HepG2 (cell line): ENCODE results near the gene SLC4A2. TPM values are rescaled to one million over a fixed set of nuclear protein-coding genes. Genes with fewer than 3 reads are reported as not detected.

Source experiments
- ATF7 ChIP-seq, 2 experiments: fragments of 450-650 bp in 1 of 2; sonication (generic) in 1 of 2; formaldehyde crosslinking in 1 of 2; IDR thresholded peaks; 2 replicates each; pipeline versions ENCODE4 v1.4.0 to v1.6.1; 2016 to 2020; ENCODE audit warnings: antibody characterized with exemption in 1 of 2, mild to moderate bottlenecking in 1 of 2, missing genetic modification reagents in 1 of 2
- CC2D1A ChIP-seq: sonication (generic); formaldehyde crosslinking; IDR thresholded peaks from 2 replicates; pipeline ENCODE4 v1.8.1; 2023; ENCODE audit warnings: mild to moderate bottlenecking, missing genetic modification reagents
- CEBPB ChIP-seq: IDR thresholded peaks from 2 replicates; pipeline ENCODE4 v1.6.1; 2011; ENCODE audit warnings: low read depth, low read length, improper control_type of control experiment, borderline replicate concordance
- ETV6 ChIP-seq: sonication (generic); formaldehyde crosslinking; conservative IDR thresholded peaks from 2 replicates; pipeline ENCODE4 v1.4.0; 2020; ENCODE audit warnings: missing genetic modification reagents
- HOXA9 ChIP-seq: sonication (generic); formaldehyde crosslinking; IDR thresholded peaks from 2 replicates; pipeline ENCODE4 v1.8.1; 2022; ENCODE audit warnings: missing genetic modification reagents, mild to moderate bottlenecking, moderate library complexity, borderline replicate concordance
- KDM2A ChIP-seq: sonication (generic); formaldehyde crosslinking; IDR thresholded peaks from 2 replicates; pipeline ENCODE4 v1.4.0; 2020; ENCODE audit warnings: low read depth, missing genetic modification reagents, borderline replicate concordance
- LCORL ChIP-seq, 2 experiments: fragments of 450-650 bp in 1 of 2; sonication (generic) in 1 of 2; formaldehyde crosslinking in 1 of 2; IDR thresholded peaks; 2 replicates each; pipeline versions ENCODE4 v1.5.0 to v1.6.1; 2017 to 2020; ENCODE audit warnings: antibody characterized with exemption in 1 of 2, missing genetic modification reagents in 1 of 2
- NFIB ChIP-seq: sonication (generic); formaldehyde crosslinking; IDR thresholded peaks from 2 replicates; pipeline ENCODE4 v1.9.0; 2021; ENCODE audit warnings: missing genetic modification reagents, mild to moderate bottlenecking, borderline replicate concordance
- SMARCC2 ChIP-seq: fragments of 450-650 bp; IDR thresholded peaks from 2 replicates; pipeline ENCODE4 v1.6.1; 2017; ENCODE audit warnings: antibody characterized with exemption, mild to moderate bottlenecking
- STAT6 ChIP-seq: sonication (generic); formaldehyde crosslinking; IDR thresholded peaks from 2 replicates; pipeline ENCODE4 v1.4.0; 2020; ENCODE audit warnings: missing genetic modification reagents, mild to moderate bottlenecking, borderline replicate concordance
- TCF12 ChIP-seq, 2 experiments: fragments of 450-650 bp in 1 of 2; sonication (generic) in 1 of 2; formaldehyde crosslinking in 1 of 2; IDR thresholded peaks; 2 replicates each; pipeline versions ENCODE4 v1.6.1 to v1.8.0; 2017 to 2022; ENCODE audit warnings: antibody characterized with exemption in 1 of 2, mild to moderate bottlenecking in 1 of 2, missing genetic modification reagents in 1 of 2, moderate library complexity in 1 of 2
- TEAD2 ChIP-seq: sonication (generic); formaldehyde crosslinking; IDR thresholded peaks from 2 replicates; pipeline ENCODE4 v1.9.0; 2021; ENCODE audit warnings: missing genetic modification reagents
- TFAP4 ChIP-seq: sonication (generic); IDR thresholded peaks from 2 replicates; pipeline ENCODE4 v1.6.1; 2016; ENCODE audit warnings: low read depth, borderline replicate concordance
- ZFAT ChIP-seq: sonication (generic); formaldehyde crosslinking; conservative IDR thresholded peaks from 2 replicates; pipeline ENCODE4 v1.8.1; 2023; ENCODE audit warnings: missing genetic modification reagents, inconsistent platforms
- ZNF17 ChIP-seq: sonication (generic); formaldehyde crosslinking; IDR thresholded peaks from 2 replicates; pipeline ENCODE4 v1.5.0; 2020; ENCODE audit warnings: mild to moderate bottlenecking, missing genetic modification reagents
- ZNF646 ChIP-seq: sonication (generic); formaldehyde crosslinking; IDR thresholded peaks from 2 replicates; pipeline ENCODE4 v1.9.0; 2021; ENCODE audit warnings: mild to moderate bottlenecking, missing genetic modification reagents
- polyA plus RNA-seq, 8 experiments: library from polyadenylated mRNA; depleted of rRNA in 3 of 8; stranded (reverse) in 7 of 8; unstranded in 1 of 8; fragments of >200 nt; fragmentation: Illumina TruSeq in 4 of 8; extraction: Trizol in 4 of 8; gene quantifications; 2 replicates each; pipeline versions ENCODE4 v1.2.1 to v1.2.3, GENCODE V29; 2011 to 2016; ENCODE audit warnings: low read depth in 4 of 8, missing spikeins in 1 of 8, mixed read lengths in 1 of 8; ENCODE audit not compliant: insufficient read depth in 1 of 8
- total RNA-seq, 5 experiments: library from RNA; depleted of rRNA; stranded (reverse); fragments of >200 nt; fragmentation: Illumina TruSeq; extraction: Trizol; gene quantifications; 2 replicates each; pipeline ENCODE4 v1.2.3, GENCODE V29; 2016; ENCODE audit warnings: low read depth in 1 of 5

SLC4A2 gene
- total and polyA plus RNA-seq, 2 of the 13 experiments (the other 11 are each of a cell fraction or from before 2014, with no cell fraction given): 51.9 to 73.4 TPM

GRCh38 chr7:151059367-151060112 is at the start of gene SLC4A2 (continued):
- no peak for TF ChIP-seq STAT6 (CRISPR knock-in tag)
- TF ChIP-seq NFIB (CRISPR knock-in tag): no peak
- no peak for TF ChIP-seq ETV6
- no peak for TF ChIP-seq ZNF17 (CRISPR knock-in tag)
- TF ChIP-seq KDM2A: peak; percentile 43; the same call in 1 of the 2 replicates
- TF ChIP-seq CEBPB: no peak
- no peak for TF ChIP-seq TEAD2 (CRISPR knock-in tag)
- TF ChIP-seq ZFAT (CRISPR knock-in tag): no peak
- TF ChIP-seq TCF12 (IDR thresholded peaks at IDR 0.05): no peak
- TF ChIP-seq TCF12 (CRISPR knock-in tag; IDR thresholded peaks at IDR 0.05): no peak
- TF ChIP-seq ATF7 (IDR thresholded peaks at IDR 0.05): no peak
- TF ChIP-seq ATF7 (CRISPR knock-in tag; IDR thresholded peaks at IDR 0.05): no peak
- TF ChIP-seq LCORL (IDR thresholded peaks at IDR 0.05): no peak
- no peak for TF ChIP-seq LCORL (CRISPR knock-in tag; IDR thresholded peaks at IDR 0.05)
- no peak for TF ChIP-seq HOXA9
- no peak for TF ChIP-seq ZNF646 (CRISPR knock-in tag)
- TF ChIP-seq SMARCC2: no peak
- TF ChIP-seq CC2D1A: no peak
- TF ChIP-seq TFAP4: no peak
